GM21723 (cell line): ENCODE data around the gene KLF15.

Source experiments
- ATAC-seq: cut with Tn5 transposase; IDR thresholded peaks from one replicate; pipeline ENCODE4 v1.9.1; 2021; ENCODE audit warnings: mild to moderate bottlenecking, moderate library complexity; ENCODE audit not compliant: unreplicated experiment

The KLF15 gene

GRCh38 chr3:126364130-126364695 is 7.0 kb upstream of the KLF15 start:
- ATAC-seq: no peak

- ATAC-seq: no peak
These were observed 4.0 kb upstream of the KLF15 start for GRCh38 chr3:126361211-126361610.

GRCh38 chr3:126360714-126361060 is 3.5 kb upstream of the KLF15 start:
- no peak for ATAC-seq

GRCh38 chr3:126360046-126360713 is 3.0 kb upstream of the KLF15 start:
- ATAC-seq: no peak

GRCh38 chr3:126358816-126359181 is 1.6 kb upstream of the KLF15 start:
- ATAC-seq: no peak

GRCh38 chr3:126358038-126358815 is 1.0 kb upstream of the KLF15 start:
- ATAC-seq: no peak

GRCh38 chr3:126356373-126357264 is 589 bp downstream of the KLF15 start:
- no peak for ATAC-seq

GRCh38 chr3:126355777-126356372 is 1.3 kb downstream of the KLF15 start:
- no peak for ATAC-seq

GRCh38 chr3:126355251-126355650 is 2.0 kb downstream of the KLF15 start:
- no peak for ATAC-seq

GRCh38 chr3:126354776-126355175 is 2.4 kb downstream of the KLF15 start:
- no peak for ATAC-seq

- no peak for ATAC-seq
These were observed 3.4 kb downstream of the KLF15 start for GRCh38 chr3:126353694-126354321.

- ATAC-seq: no peak
These were observed 4.4 kb downstream of the KLF15 start for GRCh38 chr3:126352476-126353454.

GRCh38 chr3:126351771-126352475 is 5.3 kb downstream of the KLF15 start:
- ATAC-seq: no peak

- ATAC-seq: no peak
These were observed 6.0 kb downstream of the KLF15 start for GRCh38 chr3:126351086-126351770.

- ATAC-seq: no peak
These were observed 6.6 kb downstream of the KLF15 start for GRCh38 chr3:126350502-126351085.

- ATAC-seq: no peak
These were observed 7.4 kb downstream of the KLF15 start for GRCh38 chr3:126349611-126350501.

GRCh38 chr3:126349071-126349470 is 8.1 kb downstream of the KLF15 start:
- no peak for ATAC-seq
